HG02642 (cell line): ENCODE data around the gene BEND7.

ENCODE experiments used
- ATAC-seq: cut with Tn5 transposase; IDR thresholded peaks from one replicate; pipeline ENCODE4 v1.9.1; 2021; ENCODE audit warnings: mild to moderate bottlenecking; ENCODE audit not compliant: unreplicated experiment, poor library complexity

The BEND7 gene

DNA sequence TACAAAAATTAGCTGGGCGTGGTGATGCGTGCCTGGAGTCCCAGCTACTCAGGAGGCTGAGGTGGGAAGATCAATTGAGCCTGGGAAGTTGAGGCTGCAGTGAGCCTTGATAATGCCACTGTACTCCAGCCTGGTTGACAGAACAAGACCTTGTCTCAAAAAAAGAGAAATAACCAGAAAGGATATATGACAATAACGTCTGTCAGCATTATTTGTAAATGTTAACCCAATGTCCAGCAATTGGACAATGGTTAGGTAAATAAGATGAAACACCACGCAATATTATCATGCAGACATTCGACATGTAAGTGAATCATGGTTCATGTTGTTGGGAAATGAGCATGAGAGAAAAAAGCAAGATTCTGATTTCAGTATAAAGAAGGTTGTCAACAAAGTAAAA is 136.1 kb downstream of the BEND7 start:
- no peak for ATAC-seq
